ENCODE data around the gene NOX4. TPM values are rescaled to one million over a fixed set of nuclear protein-coding genes. Genes with fewer than 3 reads are reported as not detected.

The NOX4 gene
- total and polyA plus RNA-seq, 2 donors (not counting 1 experiment from before 2014, with no cell fraction given), result not detected

- CTCF ChIA-PET, result no interaction called here
- POLR2A ChIA-PET, result no interaction called here
- DNase-seq (no peak), ATAC-seq (ENCODE audit: low read depth) (no peak)
- Histone ChIP-seq H3K36me3 (replicated peaks in 1 of 2; ENCODE audit: control extremely low read depth in 1 of 2, control insufficient read depth in 1 of 2, extremely low read depth in 1 of 2, insufficient read depth in 2 of 2, low read length in 1 of 2) (no peaks in the 10 kb centered on the region), H3K4me3 (ENCODE audit: control extremely low read depth in 1 of 5, extremely low read depth in 1 of 5, insufficient read depth in 1 of 5, low read depth in 2 of 5, low read length in 4 of 5) (no peak overlapping the region), H4K20me1 (ENCODE audit: control insufficient read depth, insufficient read depth, low read length, poor library complexity, severe bottlenecking) (no peaks in the 10 kb centered on the region), H3K79me2 (ENCODE audit: control insufficient read depth, insufficient read depth, low read length) (no peaks in the 10 kb centered on the region), H3K4me2 (replicated peaks; ENCODE audit: low read depth, low read length, poor library complexity, severe bottlenecking) (no peak overlapping the region), H2AFZ (ENCODE audit: insufficient read depth, low read depth, low read length, poor library complexity, severe bottlenecking) (no peak overlapping the region), H3K27me3 (replicated peaks in 1 of 4; ENCODE audit: control extremely low read depth in 1 of 4, control insufficient read depth in 3 of 4, insufficient read depth in 4 of 4, low read length in 3 of 4) (no peaks in the 10 kb centered on the region), H3K9ac (ENCODE audit: low read length) (no peak overlapping the region), H3K4me1 (ENCODE audit: control insufficient read depth in 2 of 2, insufficient read depth in 2 of 2, low read length in 2 of 2) (no peaks in the 10 kb centered on the region), H3K27ac (ENCODE audit: low read length in 2 of 2) (no peak overlapping the region), H3K9me3 (ENCODE audit: control extremely low read depth in 1 of 3, control insufficient read depth in 2 of 3, insufficient read depth in 1 of 3, low read length in 2 of 3) (no peaks in the 10 kb centered on the region)
- Mint-ChIP-seq H3K4me1 (no peaks in the 10 kb centered on the region), H3K9me3 (ENCODE audit: insufficient read depth) (no peaks in the 10 kb centered on the region), H3K27ac (no peak overlapping the region), H3K4me3 (no peak overlapping the region), H3K27me3 (no peaks in the 10 kb centered on the region)
- intact Hi-C loops (cut with micrococcal nuclease), result no loop called here
- WGBS (ENCODE audit: insufficient coverage), result no CpG with 5 or more reads among the region's 1 CpG
- TF ChIP-seq CTCF (IDR thresholded peaks at IDR 0.05) (no peak), EZH2 (IDR thresholded peaks at IDR 0.05; ENCODE audit: borderline replicate concordance, insufficient read depth, low read depth, low read length, poor library complexity, severe bottlenecking) (no peak)
Observed at GRCh38 chr11:89537936-89538335, 46.8 kb upstream of the NOX4 start.

- Histone ChIP-seq H3K79me2 (ENCODE audit: control insufficient read depth, insufficient read depth, low read length) (no peaks in the 10 kb centered on the region), H4K20me1 (ENCODE audit: control insufficient read depth, insufficient read depth, low read length, poor library complexity, severe bottlenecking) (no peaks in the 10 kb centered on the region), H3K27me3 (replicated peaks in 1 of 4; ENCODE audit: control extremely low read depth in 1 of 4, control insufficient read depth in 3 of 4, insufficient read depth in 4 of 4, low read length in 3 of 4) (no peaks in the 10 kb centered on the region), H3K4me1 (ENCODE audit: control insufficient read depth in 2 of 2, insufficient read depth in 2 of 2, low read length in 2 of 2) (no peaks in the 10 kb centered on the region), H3K36me3 (replicated peaks in 1 of 2; ENCODE audit: control extremely low read depth in 1 of 2, control insufficient read depth in 1 of 2, extremely low read depth in 1 of 2, insufficient read depth in 2 of 2, low read length in 1 of 2) (no peaks in the 10 kb centered on the region), H3K9me3 (ENCODE audit: control extremely low read depth in 1 of 3, control insufficient read depth in 2 of 3, insufficient read depth in 1 of 3, low read length in 2 of 3) (no peaks in the 10 kb centered on the region), H3K4me3 (ENCODE audit: control extremely low read depth in 1 of 5, extremely low read depth in 1 of 5, insufficient read depth in 1 of 5, low read depth in 2 of 5, low read length in 4 of 5) (no peak overlapping the region), H2AFZ (ENCODE audit: insufficient read depth, low read depth, low read length, poor library complexity, severe bottlenecking) (no peak overlapping the region), H3K9ac (ENCODE audit: low read length) (no peak overlapping the region), H3K4me2 (replicated peaks; ENCODE audit: low read depth, low read length, poor library complexity, severe bottlenecking) (no peak overlapping the region), H3K27ac (ENCODE audit: low read length in 2 of 2) (no peak overlapping the region)
- Mint-ChIP-seq H3K4me3 (no peak overlapping the region), H3K4me1 (no peaks in the 10 kb centered on the region), H3K27ac (no peak overlapping the region), H3K9me3 (ENCODE audit: insufficient read depth) (no peaks in the 10 kb centered on the region), H3K27me3 (no peaks in the 10 kb centered on the region)
- ATAC-seq (ENCODE audit: low read depth) (no peak), DNase-seq (no peak)
- intact Hi-C loops (cut with micrococcal nuclease), result no loop called here
- WGBS (ENCODE audit: insufficient coverage), result no CpG with 5 or more reads among the region's 1 CpG
- CTCF ChIA-PET, result no interaction called here
- POLR2A ChIA-PET, result no interaction called here
- TF ChIP-seq EZH2 (IDR thresholded peaks at IDR 0.05; ENCODE audit: borderline replicate concordance, insufficient read depth, low read depth, low read length, poor library complexity, severe bottlenecking), result no peak
- no peak for TF ChIP-seq CTCF (IDR thresholded peaks at IDR 0.05)
Observed at GRCh38 chr11:89536926-89537325, 45.8 kb upstream of the NOX4 start.
